Measurements from ENCODE around the gene TMEM26.

Gene TMEM26

GRCh38 chr10:61364619-61365018, 88.6 kb downstream of the TMEM26 start:
- TF ChIP-seq CTCF (IDR thresholded peaks at IDR 0.05; ENCODE audit: low read depth, low read length), result no peak
- H3K4me3 ChIP-seq (ENCODE audit: low read depth, low read length), result no peak overlapping the region

- H3K4me3 ChIP-seq (ENCODE audit: low read depth, low read length), result no peak overlapping the region
- no peak for TF ChIP-seq CTCF (IDR thresholded peaks at IDR 0.05; ENCODE audit: low read depth, low read length)
Observed at GRCh38 chr10:61363006-61363405, 90.2 kb downstream of the TMEM26 start.

GRCh38 chr10:61359452-61359851, 93.7 kb downstream of the TMEM26 start:
- TF ChIP-seq CTCF (IDR thresholded peaks at IDR 0.05; ENCODE audit: low read depth, low read length), result no peak
- H3K4me3 ChIP-seq (ENCODE audit: low read depth, low read length), result no peak overlapping the region

GRCh38 chr10:61357687-61358086, 95.5 kb downstream of the TMEM26 start:
- no peak for TF ChIP-seq CTCF (IDR thresholded peaks at IDR 0.05; ENCODE audit: low read depth, low read length)
- no peak overlapping the region for H3K4me3 ChIP-seq (ENCODE audit: low read depth, low read length)
